NT2/D1 (cell line): Measurements from ENCODE around the gene UBE2L3.

ENCODE experiments used
- DNase-seq: peaks from one replicate; pipeline ENCODE4 v3.0.0-alpha.2; 2011; ENCODE audit warnings: low read depth, low spot score
- H3K27me3 ChIP-seq: 2 replicates; pipeline ENCODE4 v1.6.0; 2011; ENCODE audit warnings: mild to moderate bottlenecking; ENCODE audit not compliant: insufficient read length, insufficient read depth
- H3K36me3 ChIP-seq: 2 replicates; pipeline ENCODE4 v1.6.1; 2011; ENCODE audit warnings: mild to moderate bottlenecking, low read length, mixed read lengths; ENCODE audit not compliant: insufficient read depth, insufficient read length
- H3K4me1 ChIP-seq: 2 replicates; pipeline ENCODE4 v1.5.1; 2011; ENCODE audit not compliant: insufficient read depth, insufficient read length
- H3K4me3 ChIP-seq: 2 replicates; pipeline ENCODE4 v1.5.1; 2011; ENCODE audit warnings: low read depth; ENCODE audit not compliant: insufficient read length
- H3K9ac ChIP-seq: 2 replicates; pipeline ENCODE4 v1.6.0; 2011; ENCODE audit warnings: low read depth; ENCODE audit not compliant: insufficient read length
- H3K9me3 ChIP-seq: 2 replicates; pipeline ENCODE4 v1.5.1; 2011; ENCODE audit warnings: mild to moderate bottlenecking, low read length; ENCODE audit not compliant: insufficient read depth
- SUZ12 ChIP-seq: IDR thresholded peaks from 2 replicates; pipeline ENCODE4 v1.6.1; 2011; ENCODE audit not compliant: insufficient read length, insufficient read depth; ENCODE audit errors: extremely low read depth
- YY1 ChIP-seq: IDR thresholded peaks from 2 replicates; pipeline ENCODE4 v1.6.1; 2011; ENCODE audit not compliant: insufficient read length, insufficient read depth
- ZNF274 ChIP-seq: IDR thresholded peaks from 2 replicates; pipeline ENCODE4 v1.6.1; 2011; ENCODE audit warnings: mild to moderate bottlenecking, low read depth, low read length

Gene UBE2L3

DNA sequence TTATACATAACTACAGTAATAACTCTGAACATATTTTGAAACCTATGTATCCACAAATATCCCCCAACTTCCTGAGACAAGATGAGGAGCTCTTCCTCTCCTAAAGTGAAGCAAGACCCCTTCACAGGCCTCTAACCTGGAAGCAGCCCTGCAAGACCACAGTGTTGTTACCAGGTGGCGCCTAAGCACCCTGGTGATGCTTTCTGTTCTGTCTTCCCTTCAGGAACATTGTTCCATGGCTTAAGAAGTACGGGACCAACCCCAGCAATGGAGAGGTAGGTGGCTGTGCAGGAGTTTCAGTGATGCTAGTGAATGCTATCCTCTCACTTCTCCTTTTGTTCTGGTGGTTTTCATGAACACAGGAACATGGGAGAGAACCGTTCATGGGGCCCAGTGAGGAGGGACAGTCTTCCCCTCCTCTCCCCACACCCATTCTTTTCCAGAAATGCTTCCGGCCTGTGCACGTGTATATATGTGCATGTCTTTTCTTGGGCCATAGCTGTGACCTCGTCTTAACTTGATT lies 104.7 kb downstream of the UBE2L3 start:
- no peak for DNase-seq
- TF ChIP-seq YY1 (no peak), SUZ12 (no peak), ZNF274 (no peak)
- no peaks in the 10 kb centered on the region for H3K4me1 ChIP-seq
- H3K36me3 ChIP-seq = peaks cover 62% of the 10 kb centered on the region
- no peak overlapping the region for H3K4me3 ChIP-seq
- no peak overlapping the region for H3K9ac ChIP-seq
- H3K27me3 ChIP-seq = no peaks in the 10 kb centered on the region
- peaks cover 6% of the 10 kb centered on the region; the same call in 1 of the 2 replicates for H3K9me3 ChIP-seq
